Measurements from ENCODE around the gene NDUFAF3.

GRCh38 chr3:49057268-49057667, 35.3 kb downstream of the NDUFAF3 start:
- TF ChIP-seq CTCF (conservative IDR thresholded peaks at IDR 0.05; ENCODE audit: low read length): no peak
- TF ChIP-seq EZH2phosphoT487 (IDR thresholded peaks at IDR 0.05; ENCODE audit: borderline replicate concordance, low read depth, low read length): no peak
